HepG2 (cell line): Measurements from ENCODE around the gene BAHCC1. TPM values are rescaled to one million over a fixed set of nuclear protein-coding genes. Genes with fewer than 3 reads are reported as not detected.
A peak's percentile ranks its signal among the peaks of the same experiment; 100 is the strongest.

Experiments used
- EED ChIP-seq: sonication (generic); formaldehyde crosslinking; IDR thresholded peaks from 2 replicates; pipeline ENCODE4 v1.5.0; 2020; ENCODE audit warnings: mild to moderate bottlenecking, missing genetic modification reagents
- HNRNPH1 ChIP-seq: fragments of 200-400 bp; formaldehyde crosslinking; optimal IDR thresholded peaks from 2 replicates; pipeline ENCODE3; 2017; ENCODE audit warnings: mild to moderate bottlenecking, low read depth, low read length
- JUND ChIP-seq: sonication (generic); formaldehyde crosslinking; IDR thresholded peaks from 2 replicates; pipeline ENCODE4 v1.8.0; 2022; ENCODE audit warnings: mild to moderate bottlenecking, missing genetic modification reagents
- MAFF ChIP-seq: IDR thresholded peaks from 2 replicates; pipeline ENCODE4 v1.6.1; 2011; ENCODE audit warnings: low read depth, low read length, improper control_type of control experiment
- MLX ChIP-seq: IDR thresholded peaks from 2 replicates; pipeline ENCODE4 v1.6.1; 2016
- PRDM4 ChIP-seq: sonication (generic); formaldehyde crosslinking; IDR thresholded peaks from 2 replicates; pipeline ENCODE4 v1.9.0; 2021; ENCODE audit warnings: missing genetic modification reagents, borderline replicate concordance
- SP140L ChIP-seq: sonication (generic); formaldehyde crosslinking; IDR thresholded peaks from 2 replicates; pipeline ENCODE4 v1.4.0; 2020; ENCODE audit warnings: missing genetic modification reagents, borderline replicate concordance
- TEAD2 ChIP-seq: sonication (generic); formaldehyde crosslinking; IDR thresholded peaks from 2 replicates; pipeline ENCODE4 v1.9.0; 2021; ENCODE audit warnings: missing genetic modification reagents
- ZBTB34 ChIP-seq: sonication (generic); formaldehyde crosslinking; IDR thresholded peaks from 2 replicates; pipeline ENCODE4 v1.8.0; 2022; ENCODE audit warnings: mild to moderate bottlenecking, missing genetic modification reagents
- ZFP62 ChIP-seq: sonication (generic); formaldehyde crosslinking; IDR thresholded peaks from 2 replicates; pipeline ENCODE4 v1.4.0; 2020; ENCODE audit warnings: missing genetic modification reagents
- ZNF207 ChIP-seq: fragments of 450-650 bp; IDR thresholded peaks from 2 replicates; pipeline ENCODE4 v1.6.1; 2016; ENCODE audit warnings: antibody characterized with exemption, borderline replicate concordance
- ZNF235 ChIP-seq: sonication (generic); formaldehyde crosslinking; IDR thresholded peaks from 2 replicates; pipeline ENCODE4 v1.8.1; 2023; ENCODE audit warnings: mild to moderate bottlenecking, missing genetic modification reagents, borderline replicate concordance
- ZNF280B ChIP-seq: sonication (generic); formaldehyde crosslinking; IDR thresholded peaks from 2 replicates; pipeline ENCODE4 v1.5.0; 2020; ENCODE audit warnings: missing genetic modification reagents, mild to moderate bottlenecking, borderline replicate concordance
- ZNF354B ChIP-seq: sonication (generic); formaldehyde crosslinking; IDR thresholded peaks from 2 replicates; pipeline ENCODE4 v1.8.0; 2022; ENCODE audit warnings: mild to moderate bottlenecking, missing genetic modification reagents
- polyA plus RNA-seq, 8 experiments: library from polyadenylated mRNA; depleted of rRNA in 3 of 8; stranded (reverse) in 7 of 8; unstranded in 1 of 8; fragments of >200 nt; fragmentation: Illumina TruSeq in 4 of 8; extraction: Trizol in 4 of 8; gene quantifications; 2 replicates each; pipeline versions ENCODE4 v1.2.1 to v1.2.3, GENCODE V29; 2011 to 2016; ENCODE audit warnings: low read depth in 4 of 8, missing spikeins in 1 of 8, mixed read lengths in 1 of 8; ENCODE audit not compliant: insufficient read depth in 1 of 8
- total RNA-seq, 5 experiments: library from RNA; depleted of rRNA; stranded (reverse); fragments of >200 nt; fragmentation: Illumina TruSeq; extraction: Trizol; gene quantifications; 2 replicates each; pipeline ENCODE4 v1.2.3, GENCODE V29; 2016; ENCODE audit warnings: low read depth in 1 of 5
- TF ChIP-seq, protein P1 (sequence below): IDR thresholded peaks from 2 replicates; pipeline ENCODE4 v1.6.1; 2016
- TF ChIP-seq, protein P2 (sequence below): sonication (generic); formaldehyde crosslinking; conservative IDR thresholded peaks from 2 replicates; pipeline ENCODE4 v1.8.0; 2022; ENCODE audit warnings: low read depth, missing genetic modification reagents
- TF ChIP-seq, protein P3 (sequence below): sonication (generic); formaldehyde crosslinking; IDR thresholded peaks from 2 replicates; pipeline ENCODE4 v1.4.0; 2020; ENCODE audit warnings: mild to moderate bottlenecking, missing genetic modification reagents

Gene BAHCC1
- total and polyA plus RNA-seq, 2 of the 13 experiments (the other 11 are each of a cell fraction or from before 2014, with no cell fraction given), result 1.4 to 1.7 TPM

GRCh38 chr17:81393684-81394376, 1.4 kb upstream of the BAHCC1 start (continued):
- TF ChIP-seq, protein P1, sequence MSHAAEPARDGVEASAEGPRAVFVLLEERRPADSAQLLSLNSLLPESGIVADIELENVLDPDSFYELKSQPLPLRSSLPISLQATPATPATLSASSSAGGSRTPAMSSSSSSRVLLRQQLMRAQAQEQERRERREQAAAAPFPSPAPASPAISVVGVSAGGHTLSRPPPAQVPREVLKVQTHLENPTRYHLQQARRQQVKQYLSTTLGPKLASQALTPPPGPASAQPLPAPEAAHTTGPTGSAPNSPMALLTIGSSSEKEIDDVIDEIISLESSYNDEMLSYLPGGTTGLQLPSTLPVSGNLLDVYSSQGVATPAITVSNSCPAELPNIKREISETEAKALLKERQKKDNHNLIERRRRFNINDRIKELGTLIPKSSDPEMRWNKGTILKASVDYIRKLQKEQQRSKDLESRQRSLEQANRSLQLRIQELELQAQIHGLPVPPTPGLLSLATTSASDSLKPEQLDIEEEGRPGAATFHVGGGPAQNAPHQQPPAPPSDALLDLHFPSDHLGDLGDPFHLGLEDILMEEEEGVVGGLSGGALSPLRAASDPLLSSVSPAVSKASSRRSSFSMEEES (CRISPR knock-in tag), result 0 out of 2 replicates have a peak, but pooled peaks have one; percentile 57
- peak; percentile 86; the same call in 1 of the 2 replicates for TF ChIP-seq ZNF354B (CRISPR knock-in tag)
- no peak for TF ChIP-seq JUND
- TF ChIP-seq MAFF, result no peak
- peak; percentile 100 for TF ChIP-seq PRDM4
- no peak for TF ChIP-seq TEAD2 (CRISPR knock-in tag)
- peak; percentile 83 for TF ChIP-seq MLX (CRISPR knock-in tag)
- no peak for TF ChIP-seq SP140L (CRISPR knock-in tag)
- TF ChIP-seq EED (CRISPR knock-in tag), result peak; percentile 54; the same call in 1 of the 2 replicates
- TF ChIP-seq ZNF280B (CRISPR knock-in tag), result peak; percentile 66; the same call in 1 of the 2 replicates
- no peak for TF ChIP-seq ZNF207
- TF ChIP-seq HNRNPH1, result no peak
- TF ChIP-seq ZBTB34 (CRISPR knock-in tag), result peak; percentile 39; the same call in 1 of the 2 replicates
- TF ChIP-seq ZFP62 (CRISPR knock-in tag), result no peak
- TF ChIP-seq, protein P2, sequence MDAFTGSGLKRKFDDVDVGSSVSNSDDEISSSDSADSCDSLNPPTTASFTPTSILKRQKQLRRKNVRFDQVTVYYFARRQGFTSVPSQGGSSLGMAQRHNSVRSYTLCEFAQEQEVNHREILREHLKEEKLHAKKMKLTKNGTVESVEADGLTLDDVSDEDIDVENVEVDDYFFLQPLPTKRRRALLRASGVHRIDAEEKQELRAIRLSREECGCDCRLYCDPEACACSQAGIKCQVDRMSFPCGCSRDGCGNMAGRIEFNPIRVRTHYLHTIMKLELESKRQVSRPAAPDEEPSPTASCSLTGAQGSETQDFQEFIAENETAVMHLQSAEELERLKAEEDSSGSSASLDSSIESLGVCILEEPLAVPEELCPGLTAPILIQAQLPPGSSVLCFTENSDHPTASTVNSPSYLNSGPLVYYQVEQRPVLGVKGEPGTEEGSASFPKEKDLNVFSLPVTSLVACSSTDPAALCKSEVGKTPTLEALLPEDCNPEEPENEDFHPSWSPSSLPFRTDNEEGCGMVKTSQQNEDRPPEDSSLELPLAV (CRISPR knock-in tag), result 0 out of 2 replicates have a peak, but pooled peaks have one; percentile 19
- TF ChIP-seq, protein P3, sequence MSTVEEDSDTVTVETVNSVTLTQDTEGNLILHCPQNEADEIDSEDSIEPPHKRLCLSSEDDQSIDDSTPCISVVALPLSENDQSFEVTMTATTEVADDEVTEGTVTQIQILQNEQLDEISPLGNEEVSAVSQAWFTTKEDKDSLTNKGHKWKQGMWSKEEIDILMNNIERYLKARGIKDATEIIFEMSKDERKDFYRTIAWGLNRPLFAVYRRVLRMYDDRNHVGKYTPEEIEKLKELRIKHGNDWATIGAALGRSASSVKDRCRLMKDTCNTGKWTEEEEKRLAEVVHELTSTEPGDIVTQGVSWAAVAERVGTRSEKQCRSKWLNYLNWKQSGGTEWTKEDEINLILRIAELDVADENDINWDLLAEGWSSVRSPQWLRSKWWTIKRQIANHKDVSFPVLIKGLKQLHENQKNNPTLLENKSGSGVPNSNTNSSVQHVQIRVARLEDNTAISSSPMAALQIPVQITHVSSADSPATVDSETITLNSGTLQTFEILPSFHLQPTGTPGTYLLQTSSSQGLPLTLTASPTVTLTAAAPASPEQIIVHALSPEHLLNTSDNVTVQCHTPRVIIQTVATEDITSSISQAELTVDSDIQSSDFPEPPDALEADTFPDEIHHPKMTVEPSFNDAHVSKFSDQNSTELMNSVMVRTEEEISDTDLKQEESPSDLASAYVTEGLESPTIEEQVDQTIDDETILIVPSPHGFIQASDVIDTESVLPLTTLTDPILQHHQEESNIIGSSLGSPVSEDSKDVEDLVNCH (CRISPR knock-in tag), result no peak
- TF ChIP-seq ZNF235 (CRISPR knock-in tag), result peak; percentile 19; the same call in 1 of the 2 replicates
